Hepatocyte (in vitro differentiated cells): ENCODE measurements around the gene COLQ.

Experiments used
- EZH2 ChIP-seq: fragments of 200-600 bp; sonication (generic); IDR thresholded peaks from 2 replicates; pipeline ENCODE4 v1.6.1; 2016; ENCODE audit warnings: antibody characterized with exemption, mild to moderate bottlenecking, borderline replicate concordance
- TF ChIP-seq, protein P1 (sequence below): fragments of 200-600 bp; sonication (generic); IDR thresholded peaks from 2 replicates; pipeline ENCODE4 v1.5.1; 2016; ENCODE audit warnings: antibody characterized with exemption, mild to moderate bottlenecking; ENCODE audit not compliant: poor library complexity

GRCh38 chr3:15420871-15421270 is 100.6 kb downstream of the COLQ start:
- TF ChIP-seq, protein P1, sequence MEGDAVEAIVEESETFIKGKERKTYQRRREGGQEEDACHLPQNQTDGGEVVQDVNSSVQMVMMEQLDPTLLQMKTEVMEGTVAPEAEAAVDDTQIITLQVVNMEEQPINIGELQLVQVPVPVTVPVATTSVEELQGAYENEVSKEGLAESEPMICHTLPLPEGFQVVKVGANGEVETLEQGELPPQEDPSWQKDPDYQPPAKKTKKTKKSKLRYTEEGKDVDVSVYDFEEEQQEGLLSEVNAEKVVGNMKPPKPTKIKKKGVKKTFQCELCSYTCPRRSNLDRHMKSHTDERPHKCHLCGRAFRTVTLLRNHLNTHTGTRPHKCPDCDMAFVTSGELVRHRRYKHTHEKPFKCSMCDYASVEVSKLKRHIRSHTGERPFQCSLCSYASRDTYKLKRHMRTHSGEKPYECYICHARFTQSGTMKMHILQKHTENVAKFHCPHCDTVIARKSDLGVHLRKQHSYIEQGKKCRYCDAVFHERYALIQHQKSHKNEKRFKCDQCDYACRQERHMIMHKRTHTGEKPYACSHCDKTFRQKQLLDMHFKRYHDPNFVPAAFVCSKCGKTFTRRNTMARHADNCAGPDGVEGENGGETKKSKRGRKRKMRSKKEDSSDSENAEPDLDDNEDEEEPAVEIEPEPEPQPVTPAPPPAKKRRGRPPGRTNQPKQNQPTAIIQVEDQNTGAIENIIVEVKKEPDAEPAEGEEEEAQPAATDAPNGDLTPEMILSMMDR: no peak
- no peak for TF ChIP-seq EZH2
